NCI-H1048 (cell line): ENCODE data around the gene MEIOB.
"Not testable (repeated sequence)": the region's sequence is repeated elsewhere in the genome, so short reads cannot be mapped to it uniquely, and the experiment has no call there.

Experiments used
- DNase-seq: peaks from one replicate; lab custom pipeline; 2025; lab: John Stamatoyannopoulos, UW

Gene MEIOB

GRCh38 chr16:1877804-1878203, 5.8 kb upstream of the MEIOB start:
- no peak for DNase-seq

DNA sequence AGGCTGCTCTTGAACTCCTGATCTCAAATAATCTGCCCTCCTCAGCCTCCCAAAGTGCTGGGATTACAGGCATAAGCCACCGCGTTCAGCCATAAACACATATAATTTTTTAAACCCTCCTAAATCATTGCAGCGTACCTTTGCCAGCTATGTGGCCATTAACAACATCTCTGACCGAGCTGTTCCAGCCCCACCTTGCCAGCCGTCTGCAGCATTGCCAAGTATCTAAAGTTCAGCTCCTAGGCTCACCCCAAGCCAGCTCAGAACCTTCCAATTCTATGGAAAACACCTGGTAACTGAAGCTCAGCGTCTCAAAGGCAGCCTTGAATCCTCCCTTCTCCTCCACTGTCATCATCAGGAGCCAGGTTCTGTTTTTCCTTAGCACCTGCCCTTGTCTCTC, 5.1 kb upstream of the MEIOB start:
- DNase-seq = no peak

DNA sequence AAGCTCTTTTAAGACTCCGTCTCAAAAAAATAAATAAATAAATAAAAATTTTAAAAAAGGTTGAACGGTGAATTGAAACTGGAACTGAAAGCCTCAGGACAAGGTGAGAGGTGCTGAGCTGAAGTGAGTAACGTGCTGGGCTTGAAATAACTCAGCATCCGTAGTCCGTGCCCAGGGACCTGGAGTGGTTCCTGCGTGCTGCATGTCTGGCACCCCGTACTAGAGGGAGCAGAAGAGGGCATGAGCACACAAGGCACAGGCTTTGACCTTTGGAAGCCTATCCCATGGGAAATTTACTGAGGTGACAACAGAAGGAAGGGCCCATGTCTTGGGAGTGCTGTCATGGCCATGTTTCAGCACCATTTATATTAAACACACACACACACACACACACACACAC, 4.5 kb upstream of the MEIOB start:
- no peak for DNase-seq

- not testable (repeated sequence) for DNase-seq
Measured at GRCh38 chr16:1876066-1876465, 4.1 kb upstream of the MEIOB start.

- no peak for DNase-seq
Measured at GRCh38 chr16:1874854-1875253, 2.9 kb upstream of the MEIOB start.

- DNase-seq = no peak
Measured at GRCh38 chr16:1870365-1871082, 1.4 kb downstream of the MEIOB start.

GRCh38 chr16:1865902-1866690, 5.9 kb downstream of the MEIOB start:
- no peak for DNase-seq

- no peak for DNase-seq
Measured at GRCh38 chr16:1863681-1864460, 8.1 kb downstream of the MEIOB start.

- no peak for DNase-seq
Measured at GRCh38 chr16:1862394-1862793, 9.6 kb downstream of the MEIOB start.

- DNase-seq = no peak
Measured at GRCh38 chr16:1861730-1862129, 10.2 kb downstream of the MEIOB start.

- no peak for DNase-seq
Measured at GRCh38 chr16:1859650-1860049, 12.3 kb downstream of the MEIOB start.

DNA sequence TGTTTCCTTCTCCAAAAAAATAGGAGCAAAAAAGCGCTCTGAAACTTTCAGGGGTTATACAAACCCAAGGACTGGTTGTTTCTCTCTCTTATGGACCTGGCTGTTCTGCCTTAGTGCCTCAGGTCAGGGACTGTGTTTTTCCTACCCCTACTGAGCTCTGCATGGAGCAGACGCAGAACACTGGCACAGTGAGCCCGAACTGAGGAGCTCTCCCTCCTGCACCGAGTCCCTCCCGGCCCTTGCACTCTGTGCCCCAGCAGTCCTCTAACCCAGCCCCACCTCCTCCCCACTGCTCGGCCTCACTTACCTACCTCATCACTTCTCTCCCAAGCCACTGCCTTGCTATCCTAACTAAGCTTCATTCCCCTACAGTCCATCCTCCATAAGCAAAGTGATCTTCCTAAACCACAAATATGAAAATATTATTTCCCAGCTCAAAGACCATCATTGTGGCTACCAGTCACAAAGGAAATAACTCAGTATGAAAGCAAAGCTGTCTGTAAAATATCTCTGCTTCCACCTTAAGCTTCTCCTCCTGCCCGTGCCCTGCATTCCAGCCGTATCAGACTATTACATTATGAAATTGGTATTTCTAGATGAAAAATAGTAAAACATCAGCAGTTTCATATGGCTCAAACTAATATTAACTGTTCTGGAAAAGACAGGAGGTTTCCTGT, 13.6 kb downstream of the MEIOB start:
- no peak for DNase-seq

DNA sequence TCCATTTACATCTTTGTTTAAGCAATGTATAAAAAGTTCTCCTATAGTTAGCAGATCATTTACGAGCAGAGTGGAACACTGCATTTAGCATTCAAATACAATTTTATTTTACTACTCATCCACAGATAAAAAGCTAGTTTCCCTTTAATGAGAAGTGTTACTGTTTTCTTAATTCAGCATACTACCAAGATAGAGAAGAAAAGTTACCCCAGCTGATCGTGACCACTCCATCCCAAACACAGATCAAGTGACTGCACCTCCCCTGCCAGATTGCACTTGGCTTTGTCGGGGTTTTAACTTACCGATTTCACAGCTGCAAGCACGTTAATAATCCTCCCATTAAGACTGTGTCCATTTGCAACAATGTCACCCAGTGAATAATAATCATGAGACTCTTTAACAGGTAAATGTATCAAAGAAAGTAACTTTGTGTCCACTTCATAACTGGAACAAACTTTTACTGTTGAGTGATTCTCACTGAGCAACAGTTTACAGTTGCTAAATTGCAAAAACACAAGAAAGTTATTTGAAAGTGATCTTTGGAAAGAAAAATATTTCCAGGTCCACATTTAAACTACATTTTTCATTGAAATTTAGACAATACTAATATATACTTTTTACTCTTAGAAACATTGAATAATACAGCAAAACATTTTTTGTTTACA, 14.4 kb downstream of the MEIOB start:
- no peak for DNase-seq

DNA sequence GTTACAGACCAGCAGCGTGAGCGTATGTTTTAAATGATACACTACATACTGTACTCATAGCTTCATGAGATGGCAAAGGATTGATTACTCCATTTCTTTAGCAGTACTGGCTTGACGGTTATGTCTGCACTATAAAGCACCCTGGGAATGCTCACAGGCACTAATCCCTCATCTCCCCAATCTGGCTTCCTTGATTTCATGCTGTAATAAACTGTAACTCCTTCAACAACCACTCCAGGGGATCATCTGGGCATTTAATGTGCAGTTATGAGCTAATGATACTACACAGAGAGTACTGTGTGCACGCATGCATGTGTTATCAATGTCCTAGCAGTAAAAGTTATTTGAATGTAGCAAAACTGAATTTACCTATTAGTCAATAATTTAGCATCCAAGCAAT, 20.2 kb downstream of the MEIOB start:
- no peak for DNase-seq

DNA sequence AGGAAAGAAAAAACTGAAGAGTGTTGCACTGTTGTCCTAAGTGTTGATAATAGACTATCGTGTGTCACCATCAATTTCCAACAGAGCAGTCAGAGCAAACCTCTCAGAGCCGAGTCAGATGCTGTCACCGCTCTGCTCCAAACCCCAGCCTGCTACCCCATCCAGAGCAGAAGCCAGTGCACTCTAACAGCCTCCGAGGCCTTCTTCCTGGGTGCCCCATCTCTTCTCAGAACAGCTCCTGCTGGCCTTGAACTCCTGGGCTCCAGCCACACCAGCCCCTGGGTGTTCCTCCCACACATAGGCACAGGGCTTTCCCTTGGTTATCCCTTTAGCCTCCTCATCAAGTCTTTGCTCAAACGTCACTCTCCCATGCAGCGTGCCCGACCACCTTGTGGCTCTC, 21.0 kb downstream of the MEIOB start:
- DNase-seq = no peak

GRCh38 chr16:1846416-1846815, 25.5 kb downstream of the MEIOB start:
- DNase-seq = no peak

DNA sequence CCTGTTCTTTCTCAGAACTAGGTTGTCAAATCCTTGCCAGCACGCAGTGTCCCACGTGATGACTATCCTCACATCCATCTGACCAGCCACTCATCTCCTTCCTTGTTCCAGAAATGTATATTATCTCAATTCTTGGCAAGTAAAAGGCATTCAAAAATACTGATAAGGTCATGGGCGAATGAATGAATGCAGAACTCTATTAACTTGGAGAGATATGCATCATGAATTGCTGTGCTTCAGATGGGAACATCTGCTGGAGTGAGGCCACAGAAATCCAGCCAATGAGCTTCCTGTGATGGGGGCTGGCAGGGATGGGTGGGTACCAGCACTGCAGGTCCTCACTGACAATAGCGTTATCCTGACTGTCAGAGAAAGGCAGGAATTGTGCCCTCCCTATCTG, 26.0 kb downstream of the MEIOB start:
- DNase-seq = no peak

- DNase-seq = no peak
Measured at GRCh38 chr16:1839554-1839953, 32.4 kb downstream of the MEIOB start.

- no peak for DNase-seq
Measured at GRCh38 chr16:1834096-1834495, 37.9 kb downstream of the MEIOB start.

DNA sequence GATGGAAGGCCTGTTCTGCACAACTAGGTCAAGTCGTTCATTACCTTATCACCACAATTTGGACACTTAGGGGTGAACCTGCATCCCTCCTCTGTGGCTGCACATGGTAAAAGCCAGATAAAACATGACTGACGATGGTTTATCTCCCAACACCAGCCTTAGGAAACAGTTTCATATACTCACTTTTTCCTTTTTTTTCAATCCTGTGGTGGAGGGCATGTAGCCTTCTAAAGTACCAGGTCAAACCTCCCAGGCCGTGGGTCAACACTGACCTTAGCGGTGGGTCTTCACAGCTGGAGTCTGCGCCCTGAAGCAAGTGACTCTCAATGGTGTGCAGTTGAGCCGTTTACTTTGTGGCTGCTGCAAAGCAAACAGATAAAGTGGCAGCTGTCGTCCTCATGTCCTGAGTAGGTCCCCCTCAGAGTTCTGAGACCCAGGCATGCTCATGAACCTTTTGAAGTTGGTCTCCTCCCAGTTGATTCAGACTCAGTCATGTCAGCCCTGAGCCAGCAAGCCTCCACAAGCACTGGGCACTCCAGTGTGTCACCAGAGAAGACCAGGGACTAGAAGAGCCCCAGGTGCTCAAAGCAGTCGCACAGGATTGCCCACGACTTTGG, 39.0 kb downstream of the MEIOB start:
- no peak for DNase-seq
